DOHH2 (cell line): ENCODE results near the gene RIPPLY3.

Experiments
- H3F3A ChIP-seq: fragments of 200-600 bp; sonication (generic), shearing (Covaris generic); 2 replicates; pipeline ENCODE4 v1.6.0; 2016; ENCODE audit warnings: antibody characterized with exemption, mild to moderate bottlenecking; ENCODE audit not compliant: control insufficient read depth, insufficient read depth
- H3K27ac ChIP-seq: fragments of 200-600 bp; sonication (generic); 2 replicates; pipeline ENCODE4 v1.5.1; 2014; ENCODE audit warnings: low read depth, mild to moderate bottlenecking, low read length, moderate library complexity
- H3K27me3 ChIP-seq: fragments of 200-600 bp; sonication (generic); 2 replicates; pipeline ENCODE4 v1.6.1; 2014; ENCODE audit warnings: mild to moderate bottlenecking, low read length, mixed read lengths; ENCODE audit not compliant: control insufficient read depth
- H3K36me3 ChIP-seq: fragments of 200-600 bp; sonication (generic); 2 replicates; pipeline ENCODE4 v1.6.1; 2014; ENCODE audit warnings: mild to moderate bottlenecking, low read length, moderate library complexity, mixed read lengths; ENCODE audit not compliant: control insufficient read depth
- H3K4me1 ChIP-seq: fragments of 200-600 bp; sonication (generic); 2 replicates; pipeline ENCODE4 v1.6.1; 2014; ENCODE audit warnings: mild to moderate bottlenecking, low read length, mixed read lengths; ENCODE audit not compliant: control insufficient read depth
- H3K4me2 ChIP-seq: fragments of 200-600 bp; sonication (generic); 2 replicates; pipeline ENCODE4 v1.6.0; 2014; ENCODE audit warnings: mild to moderate bottlenecking, low read length, moderate library complexity
- H3K4me3 ChIP-seq: fragments of 200-600 bp; sonication (generic); 2 replicates; pipeline ENCODE4 v1.5.1; 2014; ENCODE audit warnings: mild to moderate bottlenecking, low read length, mixed read lengths
- H3K79me2 ChIP-seq: fragments of 200-600 bp; sonication (generic); 2 replicates; pipeline ENCODE4 v1.6.1; 2014; ENCODE audit warnings: mild to moderate bottlenecking, low read length, mixed read lengths; ENCODE audit not compliant: control insufficient read depth
- H3K9me2 ChIP-seq: fragments of 200-600 bp; sonication (generic); replicated peaks from 2 replicates; pipeline ENCODE4 v1.6.1; 2014; ENCODE audit warnings: mild to moderate bottlenecking, low read length, mixed read lengths; ENCODE audit not compliant: control insufficient read depth
- H3K9me3 ChIP-seq: fragments of 200-600 bp; sonication (generic); 2 replicates; pipeline ENCODE4 v1.6.1; 2014; ENCODE audit warnings: antibody characterized with exemption, low read length, mixed read lengths; ENCODE audit not compliant: control insufficient read depth, insufficient read depth
- H4K20me1 ChIP-seq: fragments of 200-600 bp; sonication (generic); 2 replicates; pipeline ENCODE4 v1.6.0; 2014; ENCODE audit warnings: low read depth, mild to moderate bottlenecking, antibody characterized with exemption, low read length, moderate library complexity; ENCODE audit not compliant: control insufficient read depth, insufficient read depth
- CTCF ChIP-seq: fragments of 200-600 bp; sonication (generic); IDR thresholded peaks from one replicate; pipeline ENCODE4 v1.5.1; 2014; ENCODE audit warnings: antibody characterized with exemption, mild to moderate bottlenecking, low read depth, low read length; ENCODE audit not compliant: poor library complexity, severe bottlenecking
- EZH2phosphoT487 ChIP-seq: fragments of 200-600 bp; sonication (generic); IDR thresholded peaks from 2 replicates; pipeline ENCODE4 v1.6.1; 2017; ENCODE audit warnings: borderline replicate concordance, mild to moderate bottlenecking, antibody characterized with exemption, low read length, moderate library complexity, mixed read lengths

The RIPPLY3 gene

GRCh38 chr21:36962098-36962780, 44.3 kb upstream of the RIPPLY3 start:
- Histone ChIP-seq H3K4me2 (no peak overlapping the region), H3F3A (peaks cover 12% of the 10 kb centered on the region), H4K20me1 (no peaks in the 10 kb centered on the region), H3K36me3 (peaks cover 4% of the 10 kb centered on the region), H3K9me2 (no peaks in the 10 kb centered on the region), H3K4me1 (peaks cover 22% of the 10 kb centered on the region), H3K79me2 (peaks cover 9% of the 10 kb centered on the region), H3K27ac (no peak overlapping the region), H3K4me3 (no peak overlapping the region), H3K9me3 (no peaks in the 10 kb centered on the region), H3K27me3 (no peaks in the 10 kb centered on the region)
- no peak for TF ChIP-seq CTCF
- TF ChIP-seq EZH2phosphoT487 = no peak

- Histone ChIP-seq H3K9me3 (no peaks in the 10 kb centered on the region), H3K4me2 (peak overlapping the region; percentile 95; the same call in 1 of the 2 replicates), H3K4me1 (peaks cover 24% of the 10 kb centered on the region), H4K20me1 (no peaks in the 10 kb centered on the region), H3K27me3 (no peaks in the 10 kb centered on the region), H3K4me3 (no peak overlapping the region), H3K27ac (no peak overlapping the region), H3K36me3 (peaks cover 4% of the 10 kb centered on the region), H3F3A (peaks cover 21% of the 10 kb centered on the region), H3K9me2 (no peaks in the 10 kb centered on the region), H3K79me2 (peaks cover 9% of the 10 kb centered on the region)
- TF ChIP-seq CTCF (no peak), EZH2phosphoT487 (no peak)
These were observed 42.1 kb upstream of the RIPPLY3 start for GRCh38 chr21:36964398-36964797.

GRCh38 chr21:36964827-36965719, 41.4 kb upstream of the RIPPLY3 start:
- Histone ChIP-seq H4K20me1 (no peaks in the 10 kb centered on the region), H3K79me2 (peaks cover 9% of the 10 kb centered on the region), H3K27me3 (no peaks in the 10 kb centered on the region), H3K4me3 (peak overlapping the region; percentile 96), H3K4me1 (peaks cover 24% of the 10 kb centered on the region), H3K4me2 (peak overlapping the region; percentile 95), H3K9me2 (no peaks in the 10 kb centered on the region), H3K27ac (0 out of 2 replicates have a peak overlapping the region, but pooled peaks have one; percentile 5), H3K36me3 (peaks cover 4% of the 10 kb centered on the region), H3F3A (peaks cover 21% of the 10 kb centered on the region), H3K9me3 (no peaks in the 10 kb centered on the region)
- TF ChIP-seq EZH2phosphoT487 (no peak), CTCF (no peak)
